ENCODE data around the gene RAD52.

RAD52 gene

GRCh38 chr12:949453-950191, at the start of gene RAD52:
RAD52 (minus strand) TSS chr12:949694; CDS start chr12:933058, 16,636 bp downstream.
- peak; percentile 96 to 100 (median 98) for DNase-seq

DNA sequence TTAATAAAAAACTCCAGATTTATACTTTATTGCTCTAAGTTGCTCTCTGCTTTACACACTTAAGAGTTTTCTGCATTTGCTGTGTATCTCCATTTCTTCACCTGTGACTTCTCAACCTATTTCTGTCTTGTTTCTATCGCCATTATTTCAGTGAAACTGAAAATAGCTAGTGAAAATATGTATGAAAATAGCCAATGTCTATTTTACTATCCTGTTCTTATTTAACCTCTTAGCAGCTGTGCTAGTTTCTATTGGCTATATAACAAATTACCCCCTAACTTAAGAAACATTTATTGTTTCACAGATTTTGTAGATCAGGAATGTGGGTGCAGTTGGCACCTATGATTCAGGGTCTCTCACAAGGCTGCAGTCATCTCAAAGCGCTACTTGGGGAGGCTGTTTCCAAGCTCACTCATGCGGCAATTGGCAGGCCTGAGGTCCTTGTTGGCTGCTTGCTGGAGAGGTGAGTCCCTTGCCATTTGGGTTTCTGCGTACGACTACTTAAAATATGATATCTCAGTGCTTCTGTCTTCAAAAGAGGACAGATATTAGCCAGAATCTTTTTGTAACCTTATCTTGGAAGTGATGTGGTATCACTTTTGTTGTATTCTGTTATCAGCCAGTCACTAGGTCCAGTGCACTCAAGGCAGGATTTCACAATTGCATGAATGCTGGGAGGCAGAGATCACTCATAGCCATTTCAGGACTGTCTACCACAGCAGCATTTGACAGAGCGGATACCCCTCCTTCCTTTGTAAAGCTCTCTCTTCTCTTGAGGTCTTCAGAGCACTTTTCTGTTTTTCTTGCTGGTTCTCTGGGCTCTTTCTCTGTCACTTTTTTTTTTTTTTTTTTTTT, 48.8 kb upstream of the RAD52 start:
- no peak for DNase-seq

- DNase-seq, result no peak
Observed at GRCh38 chr12:997505-997904, 48.0 kb upstream of the RAD52 start.

DNA sequence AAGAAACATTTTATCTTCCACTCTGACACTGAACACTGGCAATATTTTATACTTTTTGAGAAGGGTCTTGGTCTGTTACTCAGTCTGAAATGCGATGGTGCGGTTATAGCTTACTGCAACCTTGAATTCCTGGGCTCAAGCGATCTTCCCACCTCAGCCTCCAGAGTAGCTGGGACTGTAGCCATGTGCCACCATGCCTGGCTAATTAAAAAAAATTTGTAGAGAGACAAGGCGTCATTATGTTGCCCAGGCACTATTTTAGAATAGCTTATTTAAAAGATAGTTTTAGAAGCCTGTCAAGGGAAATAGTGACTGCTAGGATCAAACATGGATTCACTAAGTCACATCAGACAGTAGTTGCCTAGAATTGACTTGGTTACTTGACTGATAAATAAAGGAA, 47.4 kb upstream of the RAD52 start:
- no peak for DNase-seq

DNA sequence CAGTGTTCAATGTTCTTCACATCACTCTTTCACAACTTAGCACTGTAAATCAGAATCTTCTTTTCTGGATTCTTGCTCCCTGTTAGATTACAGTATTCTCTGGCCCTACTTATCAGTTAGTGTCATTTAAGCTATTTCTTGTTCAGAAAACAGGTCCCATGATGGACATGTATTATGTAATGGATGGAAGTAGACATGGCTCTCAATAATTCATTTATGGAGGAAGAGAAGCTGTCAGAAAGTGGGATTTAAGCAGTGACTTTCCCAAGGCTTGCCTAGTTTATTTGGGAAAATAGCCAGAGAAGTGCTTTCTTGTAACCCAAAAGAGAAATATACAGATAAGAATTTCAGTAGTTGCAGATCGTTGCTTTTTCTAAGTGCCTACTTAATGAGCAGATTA, 43.2 kb upstream of the RAD52 start:
- DNase-seq, result peak in 1 of 3 experiments; percentile 28

- peak; percentile 72 to 94 (median 75) for DNase-seq
Observed at GRCh38 chr12:991350-992333, 42.1 kb upstream of the RAD52 start.

- peak; percentile 86 to 99 (median 98) for DNase-seq
Observed at GRCh38 chr12:990661-991349, 41.3 kb upstream of the RAD52 start, which contains the start of gene ERC1. ERC1 (plus strand) TSS chr12:991223; CDS start chr12:1027904, 36,681 bp downstream.

- peak; percentile 57 to 93 (median 57) for DNase-seq
Observed at GRCh38 chr12:989751-990660, 40.5 kb upstream of the RAD52 start.

- DNase-seq, result no peak
Observed at GRCh38 chr12:989051-989450, 39.6 kb upstream of the RAD52 start.

DNA sequence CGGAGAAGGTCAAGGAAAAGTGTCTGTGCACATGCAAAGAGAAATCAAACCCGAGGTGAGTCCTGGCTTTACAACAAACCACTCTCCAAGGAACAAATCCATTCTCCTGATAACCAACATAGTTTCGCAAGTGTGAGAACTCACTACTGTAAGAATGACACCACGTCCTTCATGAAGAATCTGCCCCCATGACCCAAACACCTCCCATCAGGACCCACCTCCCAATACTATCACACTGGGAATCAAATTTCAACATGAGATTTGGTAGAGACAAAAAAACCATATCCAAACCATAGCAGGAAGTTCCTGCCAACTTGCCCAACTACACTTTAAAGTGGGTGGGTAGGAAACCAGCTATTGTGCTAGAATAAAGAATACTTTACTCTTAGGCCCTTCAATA, 39.2 kb upstream of the RAD52 start:
- no peak for DNase-seq

GRCh38 chr12:981961-982360, 32.5 kb upstream of the RAD52 start:
- DNase-seq, result no peak

- no peak for DNase-seq
Observed at GRCh38 chr12:981176-981828, 31.8 kb upstream of the RAD52 start.

- no peak for DNase-seq
Observed at GRCh38 chr12:979349-979748, 29.9 kb upstream of the RAD52 start.

- DNase-seq, result no peak
Observed at GRCh38 chr12:977156-977555, 27.7 kb upstream of the RAD52 start.

GRCh38 chr12:976644-977043, 27.1 kb upstream of the RAD52 start:
- no peak for DNase-seq

- no peak for DNase-seq
Observed at GRCh38 chr12:974271-974862, 24.9 kb upstream of the RAD52 start.

- DNase-seq, result no peak
Observed at GRCh38 chr12:971991-972390, 22.5 kb upstream of the RAD52 start.

GRCh38 chr12:969821-970220, 20.3 kb upstream of the RAD52 start:
- DNase-seq, result no peak

DNA sequence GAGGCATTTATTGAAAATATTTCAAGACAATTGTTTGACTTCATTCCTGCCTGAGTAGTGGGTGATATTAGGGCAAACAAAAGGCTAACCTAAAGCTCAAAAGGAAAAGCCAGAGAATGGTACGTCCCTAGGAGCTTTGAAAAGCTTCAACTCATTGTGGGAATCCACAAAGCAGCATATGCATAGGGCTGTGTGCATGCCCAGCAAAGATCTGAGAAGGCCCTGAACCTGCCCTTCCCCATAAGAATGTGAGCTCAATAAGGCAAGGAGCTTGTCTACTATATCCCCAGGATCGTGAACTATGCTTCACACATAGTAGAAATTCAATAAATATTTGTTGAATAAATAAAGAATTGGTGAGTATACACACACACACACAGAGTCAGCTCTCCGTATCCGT, 19.1 kb upstream of the RAD52 start:
- DNase-seq, result no peak

DNA sequence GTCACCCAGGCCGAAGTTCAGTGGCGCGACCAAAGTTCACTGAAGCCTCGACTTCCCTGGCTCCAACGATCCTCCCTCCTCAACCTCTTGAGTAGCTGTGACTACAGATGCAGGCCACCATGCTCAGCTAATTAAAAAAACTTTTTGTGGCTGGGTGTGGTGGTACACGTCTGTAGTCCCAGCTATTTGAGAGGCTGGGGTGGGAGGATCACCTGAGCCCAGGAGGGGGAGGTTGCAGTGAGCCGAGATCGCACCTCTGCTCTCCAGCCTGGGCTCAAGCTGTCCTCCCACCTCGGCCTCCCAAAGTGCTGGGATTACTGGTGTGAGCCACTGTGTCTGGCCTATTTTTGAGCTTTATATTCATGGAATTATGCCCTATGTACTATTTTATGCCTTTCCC, 18.1 kb upstream of the RAD52 start:
- no peak for DNase-seq

All from NCI-H1417 (cell line).